Measurements from ENCODE around the gene TUBA4B.

The TUBA4B gene

GRCh38 chr2:219218732-219219701 lies 34.0 kb upstream of the TUBA4B start, which contains the start of gene ABCB6:
Gene ABCB6 (minus strand): TSS chr2:219218958. CDS start chr2:219218673, 285 bp downstream.
- in situ Hi-C loops (cut with MboI; ENCODE audit: low sequenced_read_pairs) = no loop called here

GRCh38 chr2:219219784-219220532 lies 33.1 kb upstream of the TUBA4B start:
- in situ Hi-C loops (cut with MboI; ENCODE audit: low sequenced_read_pairs) = no loop called here

- in situ Hi-C loops (cut with MboI; ENCODE audit: low sequenced_read_pairs) = no loop called here
Observed at GRCh38 chr2:219220652-219221402, 32.2 kb upstream of the TUBA4B start.

GRCh38 chr2:219221957-219222518 lies 31.0 kb upstream of the TUBA4B start:
- in situ Hi-C loops (cut with MboI; ENCODE audit: low sequenced_read_pairs) = no loop called here

- in situ Hi-C loops (cut with MboI; ENCODE audit: low sequenced_read_pairs) = no loop called here
Observed at GRCh38 chr2:219223831-219224610, 29.0 kb upstream of the TUBA4B start.

GRCh38 chr2:219225350-219225749 lies 27.7 kb upstream of the TUBA4B start:
- in situ Hi-C loops (cut with MboI; ENCODE audit: low sequenced_read_pairs) = no loop called here

- in situ Hi-C loops (cut with MboI; ENCODE audit: low sequenced_read_pairs) = no loop called here
Observed at GRCh38 chr2:219228041-219228910, 24.8 kb upstream of the TUBA4B start.

GRCh38 chr2:219228911-219229304 lies 24.1 kb upstream of the TUBA4B start:
- in situ Hi-C loops (cut with MboI; ENCODE audit: low sequenced_read_pairs) = no loop called here

- in situ Hi-C loops (cut with MboI; ENCODE audit: low sequenced_read_pairs) = no loop called here
Observed at GRCh38 chr2:219229305-219230058, 23.6 kb upstream of the TUBA4B start, which contains the start of the genes ANKZF1 and ATG9A. Gene ANKZF1 (plus strand): TSS chr2:219229806. CDS start chr2:219230258, 452 bp downstream. Gene ATG9A (minus strand): TSS chr2:219229636. CDS start chr2:219228024, 1,612 bp downstream.

- in situ Hi-C loops (cut with MboI; ENCODE audit: low sequenced_read_pairs) = no loop called here
Observed at GRCh38 chr2:219230059-219230540, 22.9 kb upstream of the TUBA4B start.

- in situ Hi-C loops (cut with MboI; ENCODE audit: low sequenced_read_pairs) = no loop called here
Observed at GRCh38 chr2:219234331-219234730, 18.7 kb upstream of the TUBA4B start.

- in situ Hi-C loops (cut with MboI; ENCODE audit: low sequenced_read_pairs) = no loop called here
Observed at GRCh38 chr2:219243291-219243761, 9.7 kb upstream of the TUBA4B start.

GRCh38 chr2:219244789-219245147 lies 8.3 kb upstream of the TUBA4B start:
- in situ Hi-C loops (cut with MboI; ENCODE audit: low sequenced_read_pairs) = no loop called here

GRCh38 chr2:219245148-219245898 lies 7.7 kb upstream of the TUBA4B start, which contains the start of the genes GLB1L and STK16:
Gene GLB1L (minus strand): TSS chr2:219245444. CDS start chr2:219243573, 1,871 bp downstream.
Gene STK16 (plus strand): TSS chr2:219245479. CDS start chr2:219246000, 521 bp downstream.
- in situ Hi-C loops (cut with MboI; ENCODE audit: low sequenced_read_pairs) = no loop called here

- in situ Hi-C loops (cut with MboI; ENCODE audit: low sequenced_read_pairs) = no loop called here
Observed at GRCh38 chr2:219245899-219246230, 7.2 kb upstream of the TUBA4B start.

- in situ Hi-C loops (cut with MboI; ENCODE audit: low sequenced_read_pairs) = no loop called here
Observed at GRCh38 chr2:219246559-219246958, 6.5 kb upstream of the TUBA4B start.

Data from hTERT RPE-1 (cell line).